Midbrain (tissue), 1 donor: ENCODE results near the gene ARHGEF4.
"Not testable (repeated sequence)": the region's sequence is repeated elsewhere in the genome, so short reads cannot be mapped to it uniquely, and the experiment has no call there.

ENCODE experiments used
- DNase-seq: peaks from one replicate; lab custom pipeline; 2025; lab: John Stamatoyannopoulos, UW

The ARHGEF4 gene

GRCh38 chr2:130976591-130977237, 140.0 kb downstream of the ARHGEF4 start:
- DNase-seq = no peak

- no peak for DNase-seq
Observed at GRCh38 chr2:130977461-130978050, 140.8 kb downstream of the ARHGEF4 start.

GRCh38 chr2:130981667-130982066, 145.0 kb downstream of the ARHGEF4 start:
- DNase-seq = no peak

- DNase-seq = no peak
Observed at GRCh38 chr2:130985206-130985780, 148.6 kb downstream of the ARHGEF4 start.

- no peak for DNase-seq
Observed at GRCh38 chr2:130985831-130986649, 149.3 kb downstream of the ARHGEF4 start.

GRCh38 chr2:130986890-130987493, 150.3 kb downstream of the ARHGEF4 start:
- no peak for DNase-seq

GRCh38 chr2:130987519-130988425, 151.1 kb downstream of the ARHGEF4 start:
- DNase-seq = no peak

- DNase-seq = not testable (repeated sequence)
Observed at GRCh38 chr2:130991446-130991845, 154.7 kb downstream of the ARHGEF4 start.

- DNase-seq = not testable (repeated sequence)
Observed at GRCh38 chr2:130992003-130992402, 155.3 kb downstream of the ARHGEF4 start.

- DNase-seq = no peak
Observed at GRCh38 chr2:130996691-130997090, 160.0 kb downstream of the ARHGEF4 start.

- DNase-seq = no peak
Observed at GRCh38 chr2:130997198-130997597, 160.5 kb downstream of the ARHGEF4 start.

GRCh38 chr2:130998561-130998960, 161.8 kb downstream of the ARHGEF4 start:
- no peak for DNase-seq

GRCh38 chr2:131004446-131005209, 167.9 kb downstream of the ARHGEF4 start:
- no peak for DNase-seq

GRCh38 chr2:131005216-131005935, 168.7 kb downstream of the ARHGEF4 start:
- no peak for DNase-seq

- DNase-seq = no peak
Observed at GRCh38 chr2:131006561-131006960, 169.8 kb downstream of the ARHGEF4 start.

- no peak for DNase-seq
Observed at GRCh38 chr2:131008967-131009366, 172.3 kb downstream of the ARHGEF4 start.

GRCh38 chr2:131009713-131010475, 173.2 kb downstream of the ARHGEF4 start:
- DNase-seq = no peak

GRCh38 chr2:131010566-131010965, 173.9 kb downstream of the ARHGEF4 start:
- DNase-seq = no peak

- no peak for DNase-seq
Observed at GRCh38 chr2:131011486-131011885, 174.8 kb downstream of the ARHGEF4 start.
